Measurements from ENCODE around the gene CLEC2A.
A peak's percentile ranks its signal among the peaks of the same experiment; 100 is the strongest.
"Not testable (repeated sequence)": the region's sequence is repeated elsewhere in the genome, so short reads cannot be mapped to it uniquely, and the experiment has no call there.

The CLEC2A gene

DNA sequence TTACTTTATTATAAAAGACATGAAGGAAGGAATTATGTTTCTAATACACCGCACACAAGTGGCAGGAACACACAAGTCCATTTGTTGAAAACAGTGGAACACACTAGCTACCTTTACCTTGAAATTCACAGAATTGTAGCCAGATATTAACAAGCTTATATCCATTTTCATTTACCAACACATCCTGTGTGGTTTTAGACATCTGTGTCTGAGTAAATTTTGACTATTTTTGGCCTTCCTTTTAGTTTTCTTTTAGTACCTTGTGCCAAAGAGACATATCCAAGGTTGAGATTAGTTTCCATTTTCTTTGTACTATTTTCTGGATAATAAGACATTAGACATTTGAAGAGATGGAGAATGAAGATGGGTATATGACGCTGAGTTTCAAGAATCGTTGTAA, 50.9 kb downstream of the CLEC2A start, which contains the start of gene KLRF2:
KLRF2 (plus strand) TSS at position 244 of the 400 bp plus-strand sequence; CDS start at position 351, 107 bp downstream.
- no peak for DNase-seq (ENCODE audit: low spot score)

DNA sequence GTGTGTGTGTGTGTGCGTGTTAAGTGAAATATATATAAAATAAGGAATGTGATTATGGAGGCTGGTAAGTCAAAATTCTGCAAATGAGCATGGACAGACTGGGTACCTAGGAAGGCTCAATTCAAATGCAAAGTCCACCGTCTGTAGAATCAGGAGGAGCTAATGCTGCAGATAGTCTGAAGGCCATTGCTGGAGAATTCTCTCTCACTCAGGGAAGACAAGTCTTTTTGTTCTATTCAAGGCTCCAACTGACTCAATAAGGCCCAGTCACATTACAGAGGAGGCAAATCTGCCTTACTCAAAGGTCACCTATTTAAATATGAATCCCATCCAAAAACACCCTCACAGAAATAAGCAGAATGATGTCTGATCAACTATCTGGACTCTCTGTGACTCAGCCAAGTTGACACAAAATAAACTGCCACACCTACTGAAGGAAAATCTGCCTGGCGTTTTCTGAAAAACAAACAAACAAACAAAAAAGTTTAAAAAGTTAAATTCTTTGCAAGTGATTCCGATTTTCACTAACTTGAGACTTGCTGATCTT, 51.6 kb downstream of the CLEC2A start:
- no peak for DNase-seq (ENCODE audit: low spot score)

DNA sequence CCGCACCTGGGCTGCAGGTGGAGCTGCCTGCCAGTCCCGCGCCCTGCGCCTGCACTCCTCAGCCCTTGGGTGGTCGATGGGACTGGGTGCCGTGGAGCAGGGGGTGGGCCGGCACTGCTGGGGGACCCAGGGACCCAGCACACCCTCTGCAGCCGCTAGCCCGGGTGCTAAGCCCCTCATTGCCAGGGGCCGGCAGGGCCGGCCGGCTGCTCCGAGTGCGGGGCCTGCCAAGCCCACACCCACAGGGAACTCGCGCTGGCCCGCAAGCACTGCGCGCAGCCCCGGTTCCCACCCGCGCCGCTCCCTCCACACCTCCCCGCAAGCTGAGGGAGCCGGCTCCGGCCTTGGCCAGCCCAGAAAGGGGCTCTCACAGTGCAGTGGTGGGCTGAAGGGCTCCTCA, 56.0 kb downstream of the CLEC2A start:
- DNase-seq (ENCODE audit: low spot score), result not testable (repeated sequence)

DNA sequence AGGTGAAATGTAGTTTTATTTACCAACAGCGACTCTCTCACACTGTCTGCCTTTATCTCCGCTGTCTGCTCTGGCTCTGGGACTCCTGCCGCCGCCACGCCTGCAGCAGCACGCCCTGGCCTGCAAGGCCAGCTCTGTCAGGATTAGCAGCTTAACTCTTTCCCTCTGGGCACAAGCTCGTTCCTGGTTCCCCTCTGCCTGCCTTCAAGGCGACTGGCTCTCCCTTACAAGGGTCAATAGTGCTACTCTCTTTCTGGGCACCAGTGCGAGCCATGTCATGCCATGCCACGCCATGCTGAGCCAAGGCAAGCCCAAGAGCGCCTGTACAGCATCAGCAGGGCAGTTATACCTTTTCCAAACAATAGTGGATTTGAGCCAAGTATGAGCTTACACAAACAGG, 59.4 kb downstream of the CLEC2A start:
- DNase-seq (ENCODE audit: low spot score), result no peak

DNA sequence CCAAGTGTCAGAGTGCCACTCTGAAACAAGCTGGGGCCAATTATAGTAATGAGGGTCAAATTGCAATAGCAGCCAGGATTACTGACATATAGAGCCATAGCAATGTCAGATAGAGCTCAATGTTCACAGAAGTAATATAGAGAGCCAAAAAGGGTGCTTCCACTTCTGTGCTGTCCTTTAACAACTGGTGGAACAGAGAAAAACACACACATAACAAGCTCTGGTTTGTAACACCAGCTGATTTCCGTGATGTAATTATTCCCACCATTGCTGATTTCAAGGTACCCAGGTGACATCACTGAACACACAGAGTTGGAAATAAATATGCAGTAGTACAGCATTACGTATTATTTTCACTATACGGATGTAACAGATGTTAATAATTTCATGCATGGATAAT, 60.0 kb downstream of the CLEC2A start:
- no peak for DNase-seq (ENCODE audit: low spot score)

DNA sequence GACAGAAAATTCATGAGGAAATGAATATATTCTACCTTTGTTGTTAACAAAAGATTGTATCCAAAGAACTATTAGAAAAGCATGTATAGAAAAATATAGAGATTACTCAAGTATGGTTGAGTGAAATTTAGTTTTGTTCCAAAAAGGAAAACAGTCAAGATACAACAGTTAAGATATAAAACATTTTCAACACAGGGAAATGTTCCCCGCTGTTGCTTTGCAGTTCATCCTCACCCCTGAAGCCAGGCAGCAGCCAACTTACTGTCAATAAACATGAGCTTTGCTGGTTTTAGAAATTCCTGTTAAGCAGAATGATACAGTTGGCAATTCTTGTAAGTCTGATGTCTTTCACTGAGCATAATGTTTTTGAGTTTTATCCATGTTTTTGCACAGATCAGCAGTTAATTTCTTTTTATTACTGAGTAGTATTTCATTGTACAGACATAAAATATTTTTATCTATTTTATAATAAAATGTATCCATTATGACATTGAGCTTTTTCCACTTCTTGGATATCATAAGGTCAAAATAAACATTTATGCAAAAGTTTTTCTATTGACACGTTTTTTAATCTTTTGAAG, 61.8 kb downstream of the CLEC2A start:
- no peak for DNase-seq (ENCODE audit: low spot score)

DNA sequence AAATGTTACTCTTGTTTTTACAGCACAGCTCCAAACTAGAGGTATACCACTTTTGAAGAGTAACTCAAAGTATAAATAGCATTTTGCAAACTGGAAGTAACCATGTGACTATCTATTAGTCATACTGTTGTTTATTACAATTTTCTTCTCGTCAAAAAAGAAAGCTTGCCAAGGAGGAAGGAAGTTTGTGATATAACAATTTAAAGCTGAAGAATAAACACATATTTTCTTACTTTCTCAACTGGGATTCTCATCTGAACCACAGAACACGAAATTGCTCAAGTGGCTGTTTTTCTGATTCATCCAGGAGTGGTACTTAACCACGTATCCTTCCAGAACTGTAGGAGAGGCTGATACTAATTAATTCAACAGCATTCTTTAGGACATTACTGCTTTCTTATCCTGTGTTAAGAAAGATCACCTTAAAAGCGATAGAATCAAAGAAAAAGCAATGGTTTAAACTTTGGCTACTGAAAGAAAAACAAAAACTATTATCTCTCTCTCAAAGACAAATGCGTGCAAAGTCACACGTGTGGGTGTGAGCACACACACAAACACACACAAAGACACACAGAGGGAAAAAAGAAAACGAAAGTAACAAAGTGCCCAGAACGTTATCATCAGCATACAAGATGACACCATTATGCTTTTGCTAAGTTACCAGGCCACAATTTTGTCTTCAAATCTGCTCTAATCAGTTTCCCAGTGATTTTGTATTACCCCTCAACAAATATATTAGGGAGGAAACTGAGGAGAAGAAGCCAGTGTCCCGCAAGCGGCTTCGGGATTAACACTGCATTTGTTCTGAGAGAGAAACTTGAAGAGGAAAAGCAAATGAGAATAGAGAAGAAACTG, 62.6 kb downstream of the CLEC2A start, which contains the start of gene CLEC2B:
CLEC2B (minus strand) TSS at position 48 of the 855 bp plus-strand sequence.
- DNase-seq (ENCODE audit: low spot score), result peak; percentile 75

DNA sequence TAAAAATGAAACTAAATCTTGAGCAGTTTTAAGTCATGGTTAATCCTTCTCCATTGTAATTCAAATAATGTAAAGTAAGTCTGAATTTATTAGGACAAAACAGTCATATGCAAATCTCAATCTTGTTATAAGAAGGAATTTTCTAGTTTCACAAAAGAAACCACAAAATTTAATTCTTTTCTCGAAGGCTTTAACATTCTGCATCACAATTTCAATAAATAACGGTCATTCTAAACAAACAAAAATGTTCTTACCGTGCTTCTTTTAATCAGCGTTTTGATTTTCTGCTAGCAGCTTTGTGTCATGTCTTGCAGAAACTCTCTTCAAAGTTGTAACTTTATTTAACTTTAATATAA, 63.2 kb downstream of the CLEC2A start:
- no peak for DNase-seq (ENCODE audit: low spot score)

DNA sequence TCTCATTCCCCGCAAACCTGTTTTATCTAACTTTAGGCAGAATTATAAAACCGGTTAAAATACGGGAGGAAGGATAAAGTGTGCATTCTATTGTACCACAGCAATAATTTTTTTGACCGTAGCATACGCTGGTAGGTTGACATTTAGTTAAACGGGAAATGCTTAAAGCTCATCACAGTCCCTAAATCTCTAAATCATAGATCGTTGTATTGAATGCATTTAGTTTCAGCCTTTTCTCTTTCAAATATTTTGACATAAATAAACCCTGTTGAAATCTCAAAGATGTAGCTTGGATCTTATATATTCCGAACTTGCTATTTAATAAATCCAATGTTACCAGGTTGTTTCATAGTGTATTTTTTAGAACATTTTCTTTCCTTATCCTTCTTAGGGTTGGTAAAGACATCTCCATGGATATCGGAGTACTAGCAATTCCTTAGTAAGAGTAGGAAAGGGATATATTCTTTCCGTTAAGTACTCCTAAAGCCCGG, 63.8 kb downstream of the CLEC2A start:
- DNase-seq (ENCODE audit: low spot score), result peak; percentile 18

DNA sequence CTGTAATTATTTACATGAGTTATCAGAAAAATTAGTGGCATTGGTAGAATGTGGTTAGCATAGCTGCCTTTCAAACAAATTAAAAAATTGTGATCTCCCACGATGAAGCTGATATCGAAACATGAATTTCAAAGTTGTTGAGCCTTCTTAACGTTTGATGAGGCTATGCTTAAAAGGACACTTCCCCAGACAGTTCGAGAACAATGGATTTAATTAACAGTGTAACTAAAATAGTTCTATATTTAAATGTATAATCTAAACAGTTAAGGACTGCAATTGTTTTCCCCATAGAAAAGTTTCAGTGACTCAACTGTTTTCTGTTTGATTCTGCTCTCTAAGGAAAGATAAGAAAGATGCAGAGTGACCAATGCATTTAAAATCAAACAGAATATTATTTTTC, 64.6 kb downstream of the CLEC2A start:
- DNase-seq (ENCODE audit: low spot score), result no peak

DNA sequence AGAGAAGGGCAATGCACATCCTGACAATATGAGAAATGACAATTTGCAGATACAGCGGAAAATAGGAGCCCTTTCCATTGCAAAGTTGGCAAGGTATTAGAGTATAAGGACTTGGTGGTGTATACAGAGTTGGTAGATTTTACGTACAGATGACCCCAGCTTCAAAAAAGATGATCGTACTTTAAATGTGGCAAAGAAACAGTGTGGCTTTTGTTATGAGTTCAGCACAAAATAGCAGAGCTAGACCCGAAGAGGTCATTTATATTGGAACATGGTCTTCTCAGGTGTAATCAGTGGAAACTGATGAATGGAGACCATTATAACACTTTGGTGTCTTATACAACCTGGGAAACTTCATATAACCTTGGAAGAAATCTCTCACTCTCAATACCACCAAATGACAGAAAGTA, 65.3 kb downstream of the CLEC2A start:
- DNase-seq (ENCODE audit: low spot score), result no peak

DNA sequence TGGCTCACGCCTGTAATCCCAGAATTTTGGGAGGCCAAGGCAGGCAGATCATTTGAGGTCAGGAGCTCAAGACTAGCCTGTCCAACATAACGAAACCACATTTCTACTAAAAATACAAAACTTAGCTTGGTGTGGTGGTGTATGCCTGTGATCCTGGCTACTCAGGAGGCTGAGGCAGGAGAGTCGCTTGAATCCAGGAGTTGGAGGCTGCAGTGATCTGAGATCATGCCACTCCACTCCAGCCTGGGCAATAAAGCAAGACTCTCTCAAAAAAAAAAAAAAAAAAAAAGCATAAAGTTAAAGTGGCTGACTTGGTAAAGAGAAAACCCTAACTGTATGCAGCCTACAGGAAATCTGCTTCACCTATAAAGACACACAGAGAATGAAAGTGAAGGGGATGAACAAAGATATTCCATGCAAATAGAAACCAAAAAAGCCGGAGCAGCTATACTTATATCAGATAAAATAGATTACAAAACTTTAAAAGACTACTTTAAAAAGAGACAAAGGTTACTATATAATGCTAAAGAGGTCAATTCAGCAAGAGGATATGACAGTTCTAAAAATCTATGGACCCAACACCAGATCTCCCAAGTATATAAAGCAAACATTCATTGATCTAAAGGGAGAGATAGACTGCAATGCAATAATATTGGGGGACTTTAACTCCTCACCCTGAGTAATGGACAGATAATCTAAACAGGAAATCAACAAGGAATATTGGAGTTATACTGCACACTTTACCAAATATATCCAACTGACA, 67.1 kb downstream of the CLEC2A start:
- no peak for DNase-seq (ENCODE audit: low spot score)
